Measurements from ENCODE around the gene KRT72. TPM values are rescaled to one million over a fixed set of nuclear protein-coding genes. Genes with fewer than 3 reads are reported as not detected.

The KRT72 gene
- total and polyA plus RNA-seq, 2 experiments from 2014 or later: not detected

DNA sequence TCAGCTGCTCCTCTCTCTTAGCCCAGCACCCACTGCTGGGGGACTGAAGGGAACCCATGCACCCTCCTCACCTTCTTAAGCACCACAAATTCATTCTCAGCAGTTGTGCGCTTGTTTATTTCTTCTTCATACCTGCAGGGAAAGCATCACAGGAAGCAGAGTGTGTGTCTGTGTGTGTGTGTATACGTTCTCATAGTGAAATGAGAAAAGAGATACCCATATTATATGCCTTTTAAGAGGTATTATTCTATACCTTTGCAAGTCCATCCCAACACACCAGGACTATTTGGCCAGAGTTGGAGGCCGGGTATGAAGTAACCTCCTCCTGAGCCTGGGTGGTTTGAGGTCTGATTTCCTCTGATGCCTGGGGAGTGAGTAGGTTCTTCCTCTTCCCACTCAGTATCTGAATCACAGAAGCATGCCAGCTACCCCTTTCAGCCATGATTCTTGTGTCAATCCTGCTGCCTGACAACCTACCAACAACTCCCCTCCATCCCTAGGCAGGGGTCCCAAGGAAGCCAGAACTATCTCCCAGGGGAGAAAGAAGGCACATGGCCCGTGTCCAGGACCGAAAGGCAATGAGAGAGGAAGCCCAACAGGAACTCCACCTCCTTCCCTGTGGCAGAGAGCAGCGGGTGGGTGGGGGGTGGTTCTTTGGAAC is 14.1 kb upstream of the KRT72 start:
- Histone ChIP-seq H3F3A (replicated peaks; ENCODE audit: low read depth) (no peaks in the 10 kb centered on the region), H3K27me3 (ENCODE audit: insufficient read depth) (no peaks in the 10 kb centered on the region), H3K36me3 (ENCODE audit: insufficient read depth) (no peaks in the 10 kb centered on the region), H2AFZ (no peak overlapping the region), H3K79me2 (replicated peaks; ENCODE audit: insufficient read depth) (no peaks in the 10 kb centered on the region), H3K4me2 (no peak overlapping the region), H3K9me2 (ENCODE audit: insufficient read depth) (no peaks in the 10 kb centered on the region), H3K27ac (ENCODE audit: low read depth) (no peak overlapping the region), H3K4me3 (no peak overlapping the region), H4K20me1 (replicated peaks; ENCODE audit: insufficient read depth) (no peaks in the 10 kb centered on the region), H3K4me1 (ENCODE audit: insufficient read depth) (no peaks in the 10 kb centered on the region)
- DNase-seq (ENCODE audit: low spot score): no peak
- H3K4me3 Mint-ChIP-seq: no peak overlapping the region
- H3K27ac Mint-ChIP-seq: no peak overlapping the region
- TF ChIP-seq ZNF114 (CRISPR knock-in tag; IDR thresholded peaks at IDR 0.05): no peak
- no peak for TF ChIP-seq POLR2AphosphoS5 (IDR thresholded peaks at IDR 0.05; ENCODE audit: low read depth)
- H3K36me3 Mint-ChIP-seq (ENCODE audit: low read depth): no peaks in the 10 kb centered on the region
- no peaks in the 10 kb centered on the region for H3K9me3 Mint-ChIP-seq
- no peak for ATAC-seq
- H3K4me1 Mint-ChIP-seq: no peaks in the 10 kb centered on the region
- H3K27me3 Mint-ChIP-seq (ENCODE audit: insufficient read depth, low read depth, poor library complexity): peaks cover 5% of the 10 kb centered on the region

- Mint-ChIP-seq H3K27ac (no peak overlapping the region), H3K4me3 (no peak overlapping the region), H3K4me1 (no peaks in the 10 kb centered on the region), H3K36me3 (ENCODE audit: low read depth) (no peaks in the 10 kb centered on the region), H3K27me3 (ENCODE audit: insufficient read depth, low read depth, poor library complexity) (peaks cover 5% of the 10 kb centered on the region), H3K9me3 (no peaks in the 10 kb centered on the region)
- no peaks in the 10 kb centered on the region for H3K79me2 ChIP-seq (replicated peaks; ENCODE audit: insufficient read depth)
- H3F3A ChIP-seq (replicated peaks; ENCODE audit: low read depth): no peaks in the 10 kb centered on the region
- H3K27ac ChIP-seq (ENCODE audit: low read depth): no peak overlapping the region
- H3K36me3 ChIP-seq (ENCODE audit: insufficient read depth): no peaks in the 10 kb centered on the region
- no peaks in the 10 kb centered on the region for H3K9me2 ChIP-seq (ENCODE audit: insufficient read depth)
- no peak overlapping the region for H2AFZ ChIP-seq
- no peak overlapping the region for H3K4me3 ChIP-seq
- DNase-seq (ENCODE audit: low spot score): no peak
- H3K4me2 ChIP-seq: no peak overlapping the region
- H3K4me1 ChIP-seq (ENCODE audit: insufficient read depth): no peaks in the 10 kb centered on the region
- ATAC-seq: no peak
- H3K27me3 ChIP-seq (ENCODE audit: insufficient read depth): no peaks in the 10 kb centered on the region
- H4K20me1 ChIP-seq (replicated peaks; ENCODE audit: insufficient read depth): no peaks in the 10 kb centered on the region
- TF ChIP-seq POLR2AphosphoS5 (IDR thresholded peaks at IDR 0.05; ENCODE audit: low read depth): no peak
- no peak for TF ChIP-seq ZNF114 (CRISPR knock-in tag; IDR thresholded peaks at IDR 0.05)
- TF ChIP-seq EZH2phosphoT487 (IDR thresholded peaks at IDR 0.05; ENCODE audit: unreplicated experiment): no peak
- no peak for TF ChIP-seq JUNB (IDR thresholded peaks at IDR 0.05; ENCODE audit: unreplicated experiment)
- TF ChIP-seq, protein P1, sequence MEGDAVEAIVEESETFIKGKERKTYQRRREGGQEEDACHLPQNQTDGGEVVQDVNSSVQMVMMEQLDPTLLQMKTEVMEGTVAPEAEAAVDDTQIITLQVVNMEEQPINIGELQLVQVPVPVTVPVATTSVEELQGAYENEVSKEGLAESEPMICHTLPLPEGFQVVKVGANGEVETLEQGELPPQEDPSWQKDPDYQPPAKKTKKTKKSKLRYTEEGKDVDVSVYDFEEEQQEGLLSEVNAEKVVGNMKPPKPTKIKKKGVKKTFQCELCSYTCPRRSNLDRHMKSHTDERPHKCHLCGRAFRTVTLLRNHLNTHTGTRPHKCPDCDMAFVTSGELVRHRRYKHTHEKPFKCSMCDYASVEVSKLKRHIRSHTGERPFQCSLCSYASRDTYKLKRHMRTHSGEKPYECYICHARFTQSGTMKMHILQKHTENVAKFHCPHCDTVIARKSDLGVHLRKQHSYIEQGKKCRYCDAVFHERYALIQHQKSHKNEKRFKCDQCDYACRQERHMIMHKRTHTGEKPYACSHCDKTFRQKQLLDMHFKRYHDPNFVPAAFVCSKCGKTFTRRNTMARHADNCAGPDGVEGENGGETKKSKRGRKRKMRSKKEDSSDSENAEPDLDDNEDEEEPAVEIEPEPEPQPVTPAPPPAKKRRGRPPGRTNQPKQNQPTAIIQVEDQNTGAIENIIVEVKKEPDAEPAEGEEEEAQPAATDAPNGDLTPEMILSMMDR (conservative IDR thresholded peaks at IDR 0.05; ENCODE audit: low read depth in 2 of 2): no peak
- TF ChIP-seq EZH2 (IDR thresholded peaks at IDR 0.05; ENCODE audit: low read depth, unreplicated experiment): no peak
- TF ChIP-seq, protein P2, sequence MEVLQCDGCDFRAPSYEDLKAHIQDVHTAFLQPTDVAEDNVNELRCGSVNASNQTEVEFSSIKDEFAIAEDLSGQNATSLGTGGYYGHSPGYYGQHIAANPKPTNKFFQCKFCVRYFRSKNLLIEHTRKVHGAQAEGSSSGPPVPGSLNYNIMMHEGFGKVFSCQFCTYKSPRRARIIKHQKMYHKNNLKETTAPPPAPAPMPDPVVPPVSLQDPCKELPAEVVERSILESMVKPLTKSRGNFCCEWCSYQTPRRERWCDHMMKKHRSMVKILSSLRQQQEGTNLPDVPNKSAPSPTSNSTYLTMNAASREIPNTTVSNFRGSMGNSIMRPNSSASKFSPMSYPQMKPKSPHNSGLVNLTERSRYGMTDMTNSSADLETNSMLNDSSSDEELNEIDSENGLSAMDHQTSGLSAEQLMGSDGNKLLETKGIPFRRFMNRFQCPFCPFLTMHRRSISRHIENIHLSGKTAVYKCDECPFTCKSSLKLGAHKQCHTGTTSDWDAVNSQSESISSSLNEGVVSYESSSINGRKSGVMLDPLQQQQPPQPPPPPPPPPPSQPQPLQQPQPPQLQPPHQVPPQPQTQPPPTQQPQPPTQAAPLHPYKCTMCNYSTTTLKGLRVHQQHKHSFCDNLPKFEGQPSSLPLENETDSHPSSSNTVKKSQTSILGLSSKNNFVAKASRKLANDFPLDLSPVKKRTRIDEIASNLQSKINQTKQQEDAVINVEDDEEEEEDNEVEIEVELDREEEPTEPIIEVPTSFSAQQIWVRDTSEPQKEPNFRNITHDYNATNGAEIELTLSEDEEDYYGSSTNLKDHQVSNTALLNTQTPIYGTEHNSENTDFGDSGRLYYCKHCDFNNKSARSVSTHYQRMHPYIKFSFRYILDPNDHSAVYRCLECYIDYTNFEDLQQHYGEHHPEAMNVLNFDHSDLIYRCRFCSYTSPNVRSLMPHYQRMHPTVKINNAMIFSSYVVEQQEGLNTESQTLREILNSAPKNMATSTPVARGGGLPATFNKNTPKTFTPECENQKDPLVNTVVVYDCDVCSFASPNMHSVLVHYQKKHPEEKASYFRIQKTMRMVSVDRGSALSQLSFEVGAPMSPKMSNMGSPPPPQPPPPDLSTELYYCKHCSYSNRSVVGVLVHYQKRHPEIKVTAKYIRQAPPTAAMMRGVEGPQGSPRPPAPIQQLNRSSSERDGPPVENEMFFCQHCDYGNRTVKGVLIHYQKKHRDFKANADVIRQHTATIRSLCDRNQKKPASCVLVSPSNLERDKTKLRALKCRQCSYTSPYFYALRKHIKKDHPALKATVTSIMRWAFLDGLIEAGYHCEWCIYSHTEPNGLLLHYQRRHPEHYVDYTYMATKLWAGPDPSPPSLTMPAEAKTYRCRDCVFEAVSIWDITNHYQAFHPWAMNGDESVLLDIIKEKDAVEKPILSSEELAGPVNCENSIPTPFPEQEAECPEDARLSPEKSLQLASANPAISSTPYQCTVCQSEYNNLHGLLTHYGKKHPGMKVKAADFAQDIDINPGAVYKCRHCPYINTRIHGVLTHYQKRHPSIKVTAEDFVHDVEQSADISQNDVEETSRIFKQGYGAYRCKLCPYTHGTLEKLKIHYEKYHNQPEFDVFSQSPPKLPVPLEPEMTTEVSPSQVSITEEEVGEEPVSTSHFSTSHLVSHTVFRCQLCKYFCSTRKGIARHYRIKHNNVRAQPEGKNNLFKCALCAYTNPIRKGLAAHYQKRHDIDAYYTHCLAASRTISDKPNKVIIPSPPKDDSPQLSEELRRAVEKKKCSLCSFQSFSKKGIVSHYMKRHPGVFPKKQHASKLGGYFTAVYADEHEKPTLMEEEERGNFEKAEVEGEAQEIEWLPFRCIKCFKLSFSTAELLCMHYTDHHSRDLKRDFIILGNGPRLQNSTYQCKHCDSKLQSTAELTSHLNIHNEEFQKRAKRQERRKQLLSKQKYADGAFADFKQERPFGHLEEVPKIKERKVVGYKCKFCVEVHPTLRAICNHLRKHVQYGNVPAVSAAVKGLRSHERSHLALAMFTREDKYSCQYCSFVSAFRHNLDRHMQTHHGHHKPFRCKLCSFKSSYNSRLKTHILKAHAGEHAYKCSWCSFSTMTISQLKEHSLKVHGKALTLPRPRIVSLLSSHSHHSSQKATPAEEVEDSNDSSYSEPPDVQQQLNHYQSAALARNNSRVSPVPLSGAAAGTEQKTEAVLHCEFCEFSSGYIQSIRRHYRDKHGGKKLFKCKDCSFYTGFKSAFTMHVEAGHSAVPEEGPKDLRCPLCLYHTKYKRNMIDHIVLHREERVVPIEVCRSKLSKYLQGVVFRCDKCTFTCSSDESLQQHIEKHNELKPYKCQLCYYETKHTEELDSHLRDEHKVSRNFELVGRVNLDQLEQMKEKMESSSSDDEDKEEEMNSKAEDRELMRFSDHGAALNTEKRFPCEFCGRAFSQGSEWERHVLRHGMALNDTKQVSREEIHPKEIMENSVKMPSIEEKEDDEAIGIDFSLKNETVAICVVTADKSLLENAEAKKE (CRISPR knock-in tag; IDR thresholded peaks at IDR 0.05): no peak
- TF ChIP-seq ETS1 (IDR thresholded peaks at IDR 0.05): no peak
- TF ChIP-seq ZNF331 (CRISPR knock-in tag; IDR thresholded peaks at IDR 0.05; ENCODE audit: low read depth): no peak
- no peak for TF ChIP-seq NANOG (IDR thresholded peaks at IDR 0.05; ENCODE audit: borderline replicate concordance)
These were observed 13.3 kb upstream of the KRT72 start for GRCh38 chr12:52614381-52615207.

Data from GM23338 (cell line).